A673 (cell line): ENCODE data around the gene BCAR3.

ENCODE experiments used
- CTCF ChIP-seq: fragments of 300-800, 200-600 bp; sonication (generic); conservative IDR thresholded peaks from 2 replicates; pipeline ENCODE4 v1.5.1; 2017; ENCODE audit warnings: low read depth, mild to moderate bottlenecking, antibody characterized with exemption, low read length, moderate library complexity, mixed read lengths
- EZH2 ChIP-seq: fragments of 200-600 bp; sonication (generic); IDR thresholded peaks from 2 replicates; pipeline ENCODE4 v1.6.1; 2017; ENCODE audit warnings: borderline replicate concordance, low read depth, mild to moderate bottlenecking, mixed read lengths, antibody characterized with exemption, low read length; ENCODE audit not compliant: poor library complexity, severe bottlenecking

- no peak for TF ChIP-seq CTCF
- TF ChIP-seq EZH2: no peak
Measured at GRCh38 chr1:93578433-93578830, 103.2 kb downstream of the BCAR3 start.
